AG04450 (cell line): ENCODE measurements around the gene CGB8. TPM values are rescaled to one million over a fixed set of nuclear protein-coding genes. Genes with fewer than 3 reads are reported as not detected.

Experiments
- CTCF ChIA-PET: fragments of 300-600, 350-600 bp; formaldehyde crosslinking; extraction: SDS; loops from one replicate; lab custom pipeline; 2022; ENCODE audit warnings: antibody characterized with exemption, inconsistent platforms; lab: Charles Lee
- POLR2A ChIA-PET: fragments of 350-600 bp; formaldehyde crosslinking; extraction: SDS; loops from one replicate; lab custom pipeline; 2021; ENCODE audit warnings: antibody characterized with exemption, inconsistent platforms; lab: Yijun Ruan, JAX
- DNase-seq: peaks from one replicate; pipeline ENCODE4 v3.0.0-alpha.2; 2011; ENCODE audit warnings: low read depth, low spot score
- H3K27ac ChIP-seq: one replicate; pipeline ENCODE4 v1.5.1; 2012; ENCODE audit warnings: low read depth, low read length, control low read depth
- H3K27me3 ChIP-seq: one replicate; pipeline ENCODE4 v1.6.0; 2012; ENCODE audit warnings: low read length; ENCODE audit not compliant: control insufficient read depth, insufficient read depth
- H3K4me3 ChIP-seq: 2 replicates; pipeline ENCODE4 v1.5.1; 2011; ENCODE audit warnings: mild to moderate bottlenecking, low read depth, low read length, control low read depth
- H3K9me3 ChIP-seq: 2 replicates; pipeline ENCODE4 v1.5.1; 2012; ENCODE audit warnings: low read length; ENCODE audit not compliant: control insufficient read depth, insufficient read depth
- CTCF ChIP-seq: IDR thresholded peaks from 2 replicates; pipeline ENCODE4 v1.5.1; 2011; ENCODE audit warnings: low read depth, low read length, control low read depth, inconsistent platforms
- polyA plus RNA-seq: library from polyadenylated mRNA; depleted of rRNA; stranded (reverse); fragments of >200 nt; gene quantifications from 2 replicates; pipeline ENCODE4 v1.2.3, GENCODE V29; 2011

Gene CGB8
- polyA plus RNA-seq, 1 experiment = not detected

- Histone ChIP-seq H3K27me3 (peaks cover 19% of the 10 kb centered on the region), H3K9me3 (peaks cover 23% of the 10 kb centered on the region), H3K27ac (no peak overlapping the region), H3K4me3 (no peak overlapping the region)
- no peak for DNase-seq
- ChIA-PET POLR2A (no interaction called here), CTCF (interaction anchor here (0.7 to 2.1 kb wide), 5 partner anchors 24 to 152 kb away, joined by 3 to 27 read pairs (median 9); no protein-coding TSS in a partner anchor)
- TF ChIP-seq CTCF = peak; percentile 42
These were observed 24.8 kb upstream of the CGB8 start for GRCh38 chr19:49073514-49074378.

GRCh38 chr19:49071860-49072547 lies 23.1 kb upstream of the CGB8 start:
- CTCF ChIA-PET = no interaction called here
- no peak for DNase-seq

GRCh38 chr19:49070416-49070815 lies 21.5 kb upstream of the CGB8 start:
- Histone ChIP-seq H3K9me3 (peaks cover 23% of the 10 kb centered on the region), H3K27ac (no peak overlapping the region), H3K27me3 (peaks cover 34% of the 10 kb centered on the region), H3K4me3 (no peak overlapping the region)
- no peak for DNase-seq
- ChIA-PET CTCF (interaction anchor here (0.5 to 1.3 kb wide), 3 partner anchors 17 to 128 kb away, joined by 3 to 4 read pairs (median 3); no protein-coding TSS in a partner anchor), POLR2A (no interaction called here)
- no peak for TF ChIP-seq CTCF

More at GRCh38 chr19:49071860-49072547, 23.1 kb upstream of the CGB8 start:
- Histone ChIP-seq H3K27ac (no peak overlapping the region), H3K9me3 (peaks cover 23% of the 10 kb centered on the region), H3K4me3 (no peak overlapping the region), H3K27me3 (peaks cover 23% of the 10 kb centered on the region)
- POLR2A ChIA-PET = no interaction called here
- no peak for TF ChIP-seq CTCF

GRCh38 chr19:49069026-49069425 lies 20.1 kb upstream of the CGB8 start:
- POLR2A ChIA-PET = no interaction called here
- no peak for TF ChIP-seq CTCF
- CTCF ChIA-PET = interaction anchor here (0.9 to 1.3 kb wide), 3 partner anchors 13 to 130 kb away, joined by 3 to 4 read pairs (median 3); no protein-coding TSS in a partner anchor
- no peak for DNase-seq
- Histone ChIP-seq H3K27me3 (peaks cover 40% of the 10 kb centered on the region), H3K4me3 (no peak overlapping the region), H3K27ac (no peak overlapping the region), H3K9me3 (peaks cover 23% of the 10 kb centered on the region)
